GM19468 (cell line): ENCODE data around the gene LRP8.
"Not testable (repeated sequence)": the region's sequence is repeated elsewhere in the genome, so short reads cannot be mapped to it uniquely, and the experiment has no call there.

Source experiments
- ATAC-seq: cut with Tn5 transposase; IDR thresholded peaks from one replicate; pipeline ENCODE4 v1.9.1; 2021; ENCODE audit warnings: mild to moderate bottlenecking, moderate library complexity, moderate number of reproducible peaks; ENCODE audit not compliant: unreplicated experiment; ENCODE audit errors: extremely low read depth

The LRP8 gene

GRCh38 chr1:53288002-53288789 is 39.7 kb downstream of the LRP8 start:
- no peak for ATAC-seq

- no peak for ATAC-seq
Measured at GRCh38 chr1:53286955-53287354, 40.9 kb downstream of the LRP8 start.

- no peak for ATAC-seq
Measured at GRCh38 chr1:53285969-53286760, 41.7 kb downstream of the LRP8 start.

- no peak for ATAC-seq
Measured at GRCh38 chr1:53285546-53285945, 42.3 kb downstream of the LRP8 start.

GRCh38 chr1:53284224-53285020 is 43.4 kb downstream of the LRP8 start:
- no peak for ATAC-seq

GRCh38 chr1:53283156-53283555 is 44.7 kb downstream of the LRP8 start:
- not testable (repeated sequence) for ATAC-seq

GRCh38 chr1:53281133-53281532 is 46.7 kb downstream of the LRP8 start:
- no peak for ATAC-seq

- ATAC-seq = no peak
Measured at GRCh38 chr1:53280496-53280895, 47.4 kb downstream of the LRP8 start.

- ATAC-seq = no peak
Measured at GRCh38 chr1:53279296-53280200, 48.3 kb downstream of the LRP8 start.

- peak; percentile 36 for ATAC-seq
Measured at GRCh38 chr1:53278298-53278725, 49.6 kb downstream of the LRP8 start.

GRCh38 chr1:53277326-53277725 is 50.5 kb downstream of the LRP8 start:
- no peak for ATAC-seq

GRCh38 chr1:53276902-53277281 is 51.0 kb downstream of the LRP8 start:
- ATAC-seq = no peak

- ATAC-seq = no peak
Measured at GRCh38 chr1:53276153-53276901, 51.5 kb downstream of the LRP8 start.

GRCh38 chr1:53275566-53275965 is 52.3 kb downstream of the LRP8 start:
- ATAC-seq = no peak

GRCh38 chr1:53274541-53275185 is 53.2 kb downstream of the LRP8 start:
- no peak for ATAC-seq

- ATAC-seq = no peak
Measured at GRCh38 chr1:53274026-53274425, 53.8 kb downstream of the LRP8 start.

GRCh38 chr1:53273526-53273925 is 54.3 kb downstream of the LRP8 start:
- no peak for ATAC-seq

GRCh38 chr1:53272349-53272748 is 55.5 kb downstream of the LRP8 start:
- ATAC-seq = no peak
